ENCODE results near the gene RBP3. TPM values are rescaled to one million over a fixed set of nuclear protein-coding genes. Genes with fewer than 3 reads are reported as not detected.

The RBP3 gene
- total RNA-seq, 1 donor from 2014 or later = not detected

- DNase-seq (ENCODE audit: low read depth) = no peak
- no peak for FAIRE-seq
- Histone ChIP-seq H3K4me3 (ENCODE audit: low read depth, low read length) (no peak overlapping the region), H3K36me3 (ENCODE audit: control insufficient read depth, insufficient read depth, low read length) (no peaks in the 10 kb centered on the region), H3K27me3 (ENCODE audit: control insufficient read depth, insufficient read depth, low read length) (no peaks in the 10 kb centered on the region)
- peak; percentile 32 for TF ChIP-seq CTCF (IDR thresholded peaks at IDR 0.05; ENCODE audit: insufficient read depth, low read length, severe bottlenecking)
Observed at GRCh38 chr10:47403446-47404318, 55.5 kb downstream of the RBP3 start.

GRCh38 chr10:47404446-47404845 is 56.3 kb downstream of the RBP3 start:
- no peaks in the 10 kb centered on the region for H3K36me3 ChIP-seq (ENCODE audit: control insufficient read depth, insufficient read depth, low read length)
- FAIRE-seq = no peak
- no peak for DNase-seq (ENCODE audit: low read depth)
- no peak overlapping the region for H3K4me3 ChIP-seq (ENCODE audit: low read depth, low read length)
- no peaks in the 10 kb centered on the region for H3K27me3 ChIP-seq (ENCODE audit: control insufficient read depth, insufficient read depth, low read length)
- no peak for TF ChIP-seq CTCF (IDR thresholded peaks at IDR 0.05; ENCODE audit: insufficient read depth, low read length, severe bottlenecking)

GRCh38 chr10:47404937-47405336 is 56.8 kb downstream of the RBP3 start:
- DNase-seq (ENCODE audit: low read depth) = no peak
- no peak for FAIRE-seq
- Histone ChIP-seq H3K36me3 (ENCODE audit: control insufficient read depth, insufficient read depth, low read length) (no peaks in the 10 kb centered on the region), H3K27me3 (ENCODE audit: control insufficient read depth, insufficient read depth, low read length) (no peaks in the 10 kb centered on the region), H3K4me3 (ENCODE audit: low read depth, low read length) (no peak overlapping the region)
- no peak for TF ChIP-seq CTCF (IDR thresholded peaks at IDR 0.05; ENCODE audit: insufficient read depth, low read length, severe bottlenecking)

GRCh38 chr10:47405857-47406547 is 57.8 kb downstream of the RBP3 start:
- H3K27me3 ChIP-seq (ENCODE audit: control insufficient read depth, insufficient read depth, low read length) = no peaks in the 10 kb centered on the region
- FAIRE-seq (no peak), DNase-seq (ENCODE audit: low read depth) (peak; percentile 66)
- TF ChIP-seq CTCF (IDR thresholded peaks at IDR 0.05; ENCODE audit: insufficient read depth, low read length, severe bottlenecking) = no peak
- H3K4me3 ChIP-seq (ENCODE audit: low read depth, low read length) = no peak overlapping the region
- H3K36me3 ChIP-seq (ENCODE audit: control insufficient read depth, insufficient read depth, low read length) = no peaks in the 10 kb centered on the region

GRCh38 chr10:47406548-47406869 is 58.3 kb downstream of the RBP3 start:
- FAIRE-seq = no peak
- no peak for DNase-seq (ENCODE audit: low read depth)
- no peak overlapping the region for H3K4me3 ChIP-seq (ENCODE audit: low read depth, low read length)
- H3K36me3 ChIP-seq (ENCODE audit: control insufficient read depth, insufficient read depth, low read length) = no peaks in the 10 kb centered on the region
- H3K27me3 ChIP-seq (ENCODE audit: control insufficient read depth, insufficient read depth, low read length) = no peaks in the 10 kb centered on the region
- no peak for TF ChIP-seq CTCF (IDR thresholded peaks at IDR 0.05; ENCODE audit: insufficient read depth, low read length, severe bottlenecking)
